Measurements from ENCODE around the gene KAT5. TPM values are rescaled to one million over a fixed set of nuclear protein-coding genes. Genes with fewer than 3 reads are reported as not detected.

The KAT5 gene
- total RNA-seq, 4 donors from 2014 or later, result 66.4 to 77.1 (median 68.3) TPM

DNA sequence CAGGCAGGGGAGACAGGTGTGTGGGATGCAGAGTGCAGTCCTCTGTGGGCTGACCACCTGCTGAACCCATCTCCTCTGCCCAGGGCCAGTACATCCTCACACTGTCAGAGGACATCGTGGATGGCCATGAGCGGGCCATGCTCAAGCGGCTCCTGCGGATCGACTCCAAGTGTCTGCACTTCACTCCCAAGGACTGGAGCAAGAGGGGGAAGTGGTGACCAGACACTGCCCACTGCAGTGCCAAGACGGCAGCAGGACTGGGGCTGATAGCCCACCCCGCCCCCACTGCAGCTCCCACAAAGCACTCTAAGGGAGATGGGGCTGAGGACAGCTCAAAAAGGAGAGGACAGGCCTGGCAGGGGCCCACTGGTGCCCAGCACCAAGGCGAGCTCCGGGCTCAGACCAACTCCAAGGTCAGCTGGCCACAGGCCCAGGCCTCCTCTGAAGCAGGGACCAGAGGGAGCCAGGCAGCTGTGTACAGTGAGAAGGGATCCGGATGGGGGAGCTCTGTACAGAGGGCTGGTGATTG, 7.0 kb downstream of the KAT5 start:
- WGBS, result 56% methylated on average over 7 of the region's 10 CpGs
- TF ChIP-seq, protein P1, sequence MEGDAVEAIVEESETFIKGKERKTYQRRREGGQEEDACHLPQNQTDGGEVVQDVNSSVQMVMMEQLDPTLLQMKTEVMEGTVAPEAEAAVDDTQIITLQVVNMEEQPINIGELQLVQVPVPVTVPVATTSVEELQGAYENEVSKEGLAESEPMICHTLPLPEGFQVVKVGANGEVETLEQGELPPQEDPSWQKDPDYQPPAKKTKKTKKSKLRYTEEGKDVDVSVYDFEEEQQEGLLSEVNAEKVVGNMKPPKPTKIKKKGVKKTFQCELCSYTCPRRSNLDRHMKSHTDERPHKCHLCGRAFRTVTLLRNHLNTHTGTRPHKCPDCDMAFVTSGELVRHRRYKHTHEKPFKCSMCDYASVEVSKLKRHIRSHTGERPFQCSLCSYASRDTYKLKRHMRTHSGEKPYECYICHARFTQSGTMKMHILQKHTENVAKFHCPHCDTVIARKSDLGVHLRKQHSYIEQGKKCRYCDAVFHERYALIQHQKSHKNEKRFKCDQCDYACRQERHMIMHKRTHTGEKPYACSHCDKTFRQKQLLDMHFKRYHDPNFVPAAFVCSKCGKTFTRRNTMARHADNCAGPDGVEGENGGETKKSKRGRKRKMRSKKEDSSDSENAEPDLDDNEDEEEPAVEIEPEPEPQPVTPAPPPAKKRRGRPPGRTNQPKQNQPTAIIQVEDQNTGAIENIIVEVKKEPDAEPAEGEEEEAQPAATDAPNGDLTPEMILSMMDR (IDR thresholded peaks at IDR 0.05), result no peak
- TF ChIP-seq POLR2A (IDR thresholded peaks at IDR 0.05; ENCODE audit: low read depth) (no peak), EP300 (IDR thresholded peaks at IDR 0.05) (no peak), POLR2AphosphoS5 (IDR thresholded peaks at IDR 0.05) (no peak)
- no peaks in the 10 kb centered on the region for H3K27me3 ChIP-seq
- H3K27ac ChIP-seq (replicated peaks in 1 of 4), result peak overlapping the region; percentile 90 to 95 (median 94)
- H3K36me3 ChIP-seq, result peaks cover 36 to 56% (median 55%) of the 10 kb centered on the region in 4 donors
- H3K4me3 ChIP-seq, result peak overlapping the region; percentile 79 to 99 (median 86)
- peaks cover 14 to 51% (median 37%) of the 10 kb centered on the region in 4 donors for H3K4me1 ChIP-seq
- no peak for DNase-seq (ENCODE audit: extremely low spot score)
- no peaks in the 10 kb centered on the region for H3K9me3 ChIP-seq
- intact Hi-C loops (cut with DNase I), result loop anchor here (5.0 kb wide), 1 partner anchor 58 kb away; no protein-coding TSS in a partner anchor

GRCh38 chr11:65719871-65720210, 7.8 kb downstream of the KAT5 start:
- Histone ChIP-seq H3K9me3 (no peaks in the 10 kb centered on the region), H3K36me3 (peaks cover 28 to 48% (median 47%) of the 10 kb centered on the region in 4 donors), H3K4me1 (peaks cover 14 to 43% (median 37%) of the 10 kb centered on the region in 4 donors), H3K27me3 (no peaks in the 10 kb centered on the region), H3K4me3 (peak overlapping the region; percentile 79 to 99 (median 86)), H3K27ac (replicated peaks in 1 of 4) (peak overlapping the region; percentile 90 to 95 (median 94))
- intact Hi-C loops (cut with DNase I), result loop anchor here (5.0 kb wide), 1 partner anchor 57 kb away; no protein-coding TSS in a partner anchor
- WGBS, result 4% methylated on average over 9 of the region's 17 CpGs
- no peak for TF ChIP-seq EP300 (IDR thresholded peaks at IDR 0.05)
- TF ChIP-seq POLR2AphosphoS5 (IDR thresholded peaks at IDR 0.05), result no peak
- TF ChIP-seq POLR2A (IDR thresholded peaks at IDR 0.05; ENCODE audit: low read depth), result no peak
- TF ChIP-seq, protein P1 (IDR thresholded peaks at IDR 0.05), result no peak
- no peak for DNase-seq (ENCODE audit: extremely low spot score)

- peak within 1 kb of the TSS; percentile 79 to 99 (median 86) for H3K4me3 ChIP-seq
- intact Hi-C loops (cut with DNase I), result no loop called here
- 0% methylated on average over 14 of the region's 76 CpGs for WGBS
- peaks cover 14 to 39% (median 36%) of the 10 kb centered on the region in 4 donors for H3K4me1 ChIP-seq
- DNase-seq (ENCODE audit: extremely low spot score), result peak; percentile 94
- peak within 1 kb of the TSS; percentile 90 to 95 (median 94) for H3K27ac ChIP-seq (replicated peaks in 1 of 4)
- H3K27me3 ChIP-seq, result no peaks in the 10 kb centered on the region
- peaks cover 24 to 43% (median 41%) of the 10 kb centered on the region in 4 donors for H3K36me3 ChIP-seq
- H3K9me3 ChIP-seq, result no peaks in the 10 kb centered on the region
- TF ChIP-seq POLR2AphosphoS5 (IDR thresholded peaks at IDR 0.05) (peak; percentile 93 to 97), EP300 (IDR thresholded peaks at IDR 0.05) (no peak), POLR2A (IDR thresholded peaks at IDR 0.05; ENCODE audit: low read depth) (peak; percentile 33)
- TF ChIP-seq, protein P1 (IDR thresholded peaks at IDR 0.05), result no peak
Measured at GRCh38 chr11:65720211-65720934, 8.3 kb downstream of the KAT5 start, which contains the start of gene RNASEH2C. RNASEH2C (minus strand) TSS chr11:65720798; CDS start chr11:65720758, 40 bp downstream.

DNA sequence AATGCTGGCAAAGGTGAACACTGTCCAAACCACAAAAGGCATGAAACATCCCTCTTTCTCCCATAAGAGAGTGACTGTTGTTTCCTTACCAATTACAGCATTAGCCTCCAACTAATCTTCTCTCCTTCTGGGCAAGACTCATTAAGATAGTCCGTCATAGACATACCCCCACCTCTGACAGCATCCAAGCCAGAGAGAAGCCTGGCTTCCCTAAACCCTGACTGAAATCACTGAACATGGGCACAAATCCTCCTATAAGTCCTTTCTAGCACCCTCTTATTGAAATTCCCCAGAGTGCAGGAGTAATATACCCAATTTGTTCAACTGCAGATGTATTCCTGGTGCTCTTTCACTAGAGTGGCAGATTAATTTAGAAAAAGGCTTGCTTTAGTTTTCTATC, 10.2 kb downstream of the KAT5 start:
- H3K36me3 ChIP-seq, result peaks cover 7 to 24% (median 22%) of the 10 kb centered on the region in 4 donors
- no peak for DNase-seq (ENCODE audit: extremely low spot score)

More for the DNA sequence above, 10.2 kb downstream of the KAT5 start:
- TF ChIP-seq EP300 (IDR thresholded peaks at IDR 0.05), result no peak
- no peak for TF ChIP-seq POLR2A (IDR thresholded peaks at IDR 0.05; ENCODE audit: low read depth)
- TF ChIP-seq POLR2AphosphoS5 (IDR thresholded peaks at IDR 0.05), result no peak
- TF ChIP-seq, protein P1 (IDR thresholded peaks at IDR 0.05), result no peak
- Histone ChIP-seq H3K4me1 (peaks cover 14 to 36% (median 30%) of the 10 kb centered on the region in 4 donors), H3K27me3 (no peaks in the 10 kb centered on the region), H3K4me3 (no peak overlapping the region), H3K9me3 (no peaks in the 10 kb centered on the region), H3K27ac (replicated peaks in 1 of 4) (no peak overlapping the region)
- intact Hi-C loops (cut with DNase I), result no loop called here
- 87% methylated on average over 1 of the region's 1 CpG for WGBS
